Endothelial cell of umbilical vein (primary cell): Measurements from ENCODE around the gene CDH11. TPM values are rescaled to one million over a fixed set of nuclear protein-coding genes. Genes with fewer than 3 reads are reported as not detected.

Source experiments
- BruUV-seq: library from RNA; stranded (reverse); fragments of 400-500 nt; replicated peaks from 2 replicates; lab custom pipeline; 2021; lab: Mats Ljungman, UMichigan
- CTCF ChIA-PET: fragments of 300-600, 350-600 bp; sonication (Branson Sonifier 250); formaldehyde crosslinking; loops from one replicate; lab custom pipeline; 2021; ENCODE audit warnings: antibody characterized with exemption, inconsistent platforms; lab: Charles Lee
- POLR2A ChIA-PET: fragments of 300-600, 350-600 bp; sonication (Branson Sonifier 250); formaldehyde crosslinking; loops from one replicate; lab custom pipeline; 2021; ENCODE audit warnings: antibody characterized with exemption, inconsistent platforms; lab: Charles Lee
- DNase-seq: peaks from one replicate; pipeline ENCODE4 v3.0.0-alpha.2; 2011; ENCODE audit warnings: low read depth, low spot score
- FAIRE-seq: peaks from 2 replicates; lab custom pipeline; 2011; peaks lifted over from hg19 to GRCh38; lab: Jason Lieb, UNC
- H2AFZ ChIP-seq: 2 replicates; pipeline ENCODE4 v1.6.0; 2012; ENCODE audit warnings: low read depth, low read length, control low read depth, inconsistent platforms
- H3K27ac ChIP-seq: 2 replicates; pipeline ENCODE4 v1.5.1; 2011; ENCODE audit warnings: low read depth, mild to moderate bottlenecking, control low read depth, low read length, moderate library complexity; ENCODE audit not compliant: insufficient read depth
- H3K27me3 ChIP-seq, 2 experiments: 2 replicates each; pipeline versions ENCODE4 v1.6.0 to v1.6.1; 2011; ENCODE audit warnings: low read length in 2 of 2, mixed read lengths in 1 of 2; ENCODE audit not compliant: control insufficient read depth in 2 of 2, insufficient read depth in 2 of 2
- H3K36me3 ChIP-seq, 2 experiments: 2 replicates in 1 of 2; 3 replicates in 1 of 2; pipeline ENCODE4 v1.5.1; 2011; ENCODE audit warnings: low read length in 2 of 2, mild to moderate bottlenecking in 1 of 2, moderate library complexity in 1 of 2; ENCODE audit not compliant: control insufficient read depth in 2 of 2, insufficient read depth in 2 of 2; ENCODE audit errors: extremely low read depth in 1 of 2
- H3K4me1 ChIP-seq: 3 replicates; pipeline ENCODE4 v1.5.1; 2011; ENCODE audit warnings: mild to moderate bottlenecking, low read length; ENCODE audit not compliant: control insufficient read depth, insufficient read depth; ENCODE audit errors: extremely low read depth
- H3K4me2 ChIP-seq: 2 replicates; pipeline ENCODE4 v1.6.1; 2011; ENCODE audit warnings: low read length, control low read depth, mixed read lengths; ENCODE audit not compliant: insufficient read depth
- H3K4me3 ChIP-seq, 3 experiments: fragments of 200-600 bp in 1 of 3; sonication (generic), shearing (Covaris generic) in 1 of 3; replicated peaks in 1 of 3; 2 replicates each; pipeline ENCODE4 v1.5.1; 2011 to 2016; ENCODE audit warnings: control low read depth in 3 of 3, low read length in 3 of 3, mild to moderate bottlenecking in 2 of 3, inconsistent platforms in 1 of 3, low read depth in 1 of 3, moderate library complexity in 1 of 3; ENCODE audit not compliant: insufficient read depth in 1 of 3
- H3K79me2 ChIP-seq: 2 replicates; pipeline ENCODE4 v1.6.0; 2012; ENCODE audit warnings: low read length, inconsistent platforms; ENCODE audit not compliant: control insufficient read depth, insufficient read depth
- H3K9ac ChIP-seq: replicated peaks from 2 replicates; pipeline ENCODE3; 2011; ENCODE audit warnings: low read length, control low read depth; ENCODE audit not compliant: insufficient read depth; ENCODE audit errors: extremely low read depth
- H3K9me1 ChIP-seq: replicated peaks from 3 replicates; pipeline ENCODE4 v1.6.0; 2011; ENCODE audit warnings: mild to moderate bottlenecking, low read length; ENCODE audit not compliant: control insufficient read depth, insufficient read depth; ENCODE audit errors: extremely low read depth
- H3K9me3 ChIP-seq: replicated peaks from 2 replicates; pipeline ENCODE4 v1.5.1; 2012; ENCODE audit warnings: low read length, inconsistent platforms; ENCODE audit not compliant: control insufficient read depth, insufficient read depth
- H4K20me1 ChIP-seq: replicated peaks from 2 replicates; pipeline ENCODE3; 2011; ENCODE audit warnings: mild to moderate bottlenecking, low read length; ENCODE audit not compliant: control insufficient read depth, insufficient read depth; ENCODE audit errors: extremely low read depth
- CTCF ChIP-seq, 2 donors: IDR thresholded peaks; 1 replicate in 1 of 2; 2 replicates in 1 of 2; pipeline ENCODE4 v1.5.1; 2011; ENCODE audit warnings: low read length in 2 of 2, mild to moderate bottlenecking in 2 of 2, moderate library complexity in 2 of 2, control low read depth in 1 of 2, inconsistent platforms in 1 of 2, low read depth in 1 of 2; ENCODE audit not compliant: insufficient read depth in 1 of 2; ENCODE audit errors: extremely low read depth in 1 of 2
- EZH2 ChIP-seq: IDR thresholded peaks from 2 replicates; pipeline ENCODE4 v1.6.1; 2012; ENCODE audit warnings: borderline replicate concordance, low read depth, mild to moderate bottlenecking, moderate library complexity, low read length, inconsistent platforms; ENCODE audit not compliant: severe bottlenecking
- FOS ChIP-seq: IDR thresholded peaks from 2 replicates; pipeline ENCODE4 v1.6.1; 2011; ENCODE audit warnings: mild to moderate bottlenecking, low read length, moderate library complexity, borderline replicate concordance; ENCODE audit not compliant: insufficient read depth
- GATA2 ChIP-seq: IDR thresholded peaks from 2 replicates; pipeline ENCODE4 v1.7.0; 2011; ENCODE audit warnings: low read depth, mild to moderate bottlenecking, moderate library complexity, mixed read lengths, low read length; ENCODE audit not compliant: insufficient read length, insufficient read depth
- JUN ChIP-seq: IDR thresholded peaks from 2 replicates; pipeline ENCODE4 v1.6.1; 2011; ENCODE audit warnings: borderline replicate concordance, low read depth; ENCODE audit not compliant: insufficient read length, insufficient read depth
- MAX ChIP-seq: IDR thresholded peaks from 2 replicates; pipeline ENCODE4 v1.6.1; 2011; ENCODE audit not compliant: insufficient read depth, insufficient read length
- MYC ChIP-seq: IDR thresholded peaks from one replicate; pipeline ENCODE4 v1.6.1; 2011; ENCODE audit warnings: mild to moderate bottlenecking, low read depth, low read length
- POLR2A ChIP-seq: IDR thresholded peaks from 2 replicates; pipeline ENCODE4 v1.6.1; 2012; ENCODE audit warnings: low read depth, mild to moderate bottlenecking, control low read depth, low read length
- POLR2AphosphoS5 ChIP-seq: IDR thresholded peaks from 2 replicates; pipeline ENCODE4 v1.6.1; 2012; ENCODE audit warnings: low read depth, mild to moderate bottlenecking, control low read depth, low read length, moderate library complexity; ENCODE audit not compliant: insufficient read depth
- dilution Hi-C: fragments of 300-500 bp; cut with MboI; formaldehyde crosslinking; loops from one replicate; pipeline ENCODE4 v1.15.0; 2019; ENCODE audit warnings: low sequenced_read_pairs; ENCODE audit not compliant: extremely low pct_ligation_motif_present
- intact Hi-C: fragments of 100-400 bp; cut with micrococcal nuclease; formaldehyde crosslinking; loops from one replicate; pipeline ENCODE4 v1.10.0; 2022
- polyA plus RNA-seq, 4 experiments: library from polyadenylated mRNA; depleted of rRNA in 3 of 4; stranded (reverse) in 3 of 4; unstranded in 1 of 4; fragments of >200 nt; gene quantifications; 2 replicates each; pipeline versions ENCODE4 v1.2.1 to v1.2.3, GENCODE V29; 2011 to 2012; ENCODE audit warnings: missing spikeins in 1 of 4
- total RNA-seq: library from RNA; stranded (reverse); gene quantifications from 2 replicates; pipeline ENCODE4 v1.2.3, GENCODE V29; 2021

Gene CDH11
- total and polyA plus RNA-seq, 2 donors (not counting 3 experiments of a cell fraction or from before 2014, with no cell fraction given) = 30.4 to 32.7 TPM

- DNase-seq = no peak
- intact Hi-C loops (no loop called here), dilution Hi-C loops (no loop called here)
- Histone ChIP-seq H3K4me1 (no peaks in the 10 kb centered on the region), H3K27me3 (no peaks in the 10 kb centered on the region), H3K4me2 (no peak overlapping the region), H3K9ac (no peak overlapping the region), H3K27ac (no peak overlapping the region), H3K9me3 (no peaks in the 10 kb centered on the region), H4K20me1 (no peaks in the 10 kb centered on the region), H3K4me3 (no peak overlapping the region), H2AFZ (no peak overlapping the region), H3K36me3 (peaks cover 0 to 2% of the 10 kb centered on the region in 2 experiments), H3K9me1 (no peaks in the 10 kb centered on the region), H3K79me2 (no peaks in the 10 kb centered on the region)
- TF ChIP-seq POLR2AphosphoS5 (no peak), MYC (no peak), MAX (no peak)
- POLR2A ChIA-PET = no interaction called here
- FAIRE-seq = no peak
- no TSS peak for BruUV-seq
- CTCF ChIA-PET = no interaction called here
Observed at GRCh38 chr16:65016754-65017153, 105.1 kb downstream of the CDH11 start.

GRCh38 chr16:65015599-65015998, 106.3 kb downstream of the CDH11 start:
- TF ChIP-seq MYC = no peak
- TF ChIP-seq JUN = no peak
- TF ChIP-seq CTCF (IDR thresholded peaks at IDR 0.05; ENCODE audit: extremely low read depth in 1 of 2, insufficient read depth in 1 of 2, low read depth in 1 of 2, low read length in 2 of 2) = no peak
- TF ChIP-seq FOS = no peak
- no peak for TF ChIP-seq POLR2AphosphoS5
- no peak for TF ChIP-seq GATA2
- TF ChIP-seq POLR2A = no peak
- no peak for TF ChIP-seq EZH2
- no peak for TF ChIP-seq MAX
- no peaks in the 10 kb centered on the region for H3K4me1 ChIP-seq
- no peak overlapping the region for H2AFZ ChIP-seq
- H3K27me3 ChIP-seq = no peaks in the 10 kb centered on the region
- H3K36me3 ChIP-seq = peaks cover 0 to 2% of the 10 kb centered on the region in 2 experiments
- FAIRE-seq (no peak), DNase-seq (no peak)
- POLR2A ChIA-PET = no interaction called here
- H3K27ac ChIP-seq = no peak overlapping the region
- no peak overlapping the region for H3K4me2 ChIP-seq
- H3K9ac ChIP-seq = no peak overlapping the region
- intact Hi-C loops = no loop called here
- no peaks in the 10 kb centered on the region for H3K9me1 ChIP-seq
- no peaks in the 10 kb centered on the region for H4K20me1 ChIP-seq
- no peaks in the 10 kb centered on the region for H3K79me2 ChIP-seq
- H3K4me3 ChIP-seq = no peak overlapping the region
- dilution Hi-C loops = no loop called here
- CTCF ChIA-PET = interaction anchor here (1.3 kb wide), 1 partner anchor 9 kb away, joined by 4 read pairs; no protein-coding TSS in a partner anchor
- BruUV-seq = no TSS peak
- H3K9me3 ChIP-seq = no peaks in the 10 kb centered on the region
